Spleen (tissue), 11 donors: Measurements from ENCODE around the gene HMGCS1. TPM values are rescaled to one million over a fixed set of nuclear protein-coding genes. Genes with fewer than 3 reads are reported as not detected.

Source experiments
- DNase-seq: peaks from one replicate; pipeline ENCODE4 v3.0.0-alpha.2; 2020
- H3K27ac ChIP-seq, 8 donors: fragments of 200-600 bp; sonication (generic) in 7 of 8; 1 replicate in 4 of 8; 2 replicates in 4 of 8; pipeline versions ENCODE4 v1.5.0 to v1.8.0; 2016 to 2021; ENCODE audit warnings: inconsistent platforms in 4 of 8, mild to moderate bottlenecking in 4 of 8, moderate library complexity in 1 of 8
- H3K27me3 ChIP-seq, 7 donors: fragments of 200-600 bp; sonication (generic) in 6 of 7; replicated peaks in 1 of 7; 1 replicate in 4 of 7; 2 replicates in 3 of 7; pipeline versions ENCODE4 v1.5.0 to v1.8.0; 2016 to 2021; ENCODE audit warnings: inconsistent platforms in 3 of 7, mild to moderate bottlenecking in 1 of 7
- H3K36me3 ChIP-seq, 6 donors: fragments of 200-600 bp; sonication (generic) in 5 of 6; 1 replicate in 4 of 6; 2 replicates in 2 of 6; pipeline versions ENCODE4 v1.5.0 to v1.8.0; 2016 to 2021; ENCODE audit warnings: inconsistent platforms in 2 of 6
- H3K4me1 ChIP-seq, 6 donors: fragments of 200-600 bp; sonication (generic) in 5 of 6; 1 replicate in 3 of 6; 2 replicates in 3 of 6; pipeline versions ENCODE4 v1.5.0 to v1.8.0; 2016 to 2021; ENCODE audit warnings: inconsistent platforms in 3 of 6
- H3K4me3 ChIP-seq, 8 donors: fragments of 200-600 bp; sonication (generic) in 7 of 8; 1 replicate in 4 of 8; 2 replicates in 4 of 8; pipeline versions ENCODE4 v1.5.0 to v1.8.0; 2016 to 2021; ENCODE audit warnings: inconsistent platforms in 4 of 8, mild to moderate bottlenecking in 4 of 8, moderate library complexity in 2 of 8
- H3K9me3 ChIP-seq, 8 donors: fragments of 200-600 bp; sonication (generic) in 7 of 8; 1 replicate in 4 of 8; 2 replicates in 4 of 8; pipeline versions ENCODE4 v1.5.0 to v1.8.0; 2016 to 2021; ENCODE audit warnings: inconsistent platforms in 4 of 8
- POLR2A ChIP-seq, 3 donors: fragments of 450-650 bp; IDR thresholded peaks; one replicate each; pipeline ENCODE4 v1.5.1; 2017; ENCODE audit warnings: antibody characterized with exemption in 3 of 3, mild to moderate bottlenecking in 1 of 3
- POLR2AphosphoS5 ChIP-seq, 3 donors: sonication (generic); formaldehyde crosslinking; IDR thresholded peaks; one replicate each; pipeline ENCODE4 v1.5.1; 2017; ENCODE audit warnings: antibody characterized with exemption in 3 of 3
- WGBS, 5 donors: extraction: QIAGEN DNeasy Blood & Tissue Kit in 3 of 5; methylation state at CpG; one replicate each; pipeline versions ENCODE4 v1.1.5 to v1.1.7; 2013 to 2018; 5-methylcytosine and 5-hydroxymethylcytosine counted together
- intact Hi-C: fragments of 100-400 bp; cut with DNase I; formaldehyde crosslinking; loops from one replicate; pipeline ENCODE4 v1.15.0; 2023; ENCODE audit warnings: low total_unique reads
- polyA plus RNA-seq, 3 donors: library from polyadenylated mRNA; stranded (reverse); fragments of 200-250 nt; gene quantifications; one replicate each; pipeline ENCODE4 v1.2.1, GENCODE V29; 2013
- total RNA-seq, 7 donors: library from RNA; depleted of rRNA in 3 of 7; stranded (reverse); fragments of >200 nt in 3 of 7; fragmentation: NEBNext Ultra II Directional in 4 of 7; extraction: Animal tissue kit (Norgen Biotek cat#: 25700) in 4 of 7; gene quantifications; one replicate each; pipeline versions ENCODE4 v1.1.0 to v1.2.1, GENCODE V29; 2016 to 2021
- TF ChIP-seq, protein P1 (sequence below), 11 experiments: fragments of 200-600 bp in 7 of 11; fragments of 450-650 bp in 4 of 11; sonication (generic) in 4 of 11; IDR thresholded peaks in 8 of 11; conservative IDR thresholded peaks in 3 of 11; 1 replicate in 7 of 11; 2 replicates in 4 of 11; pipeline versions ENCODE4 v1.4.0 to v1.8.0; 2016 to 2021; ENCODE audit warnings: antibody characterized with exemption in 11 of 11, inconsistent platforms in 4 of 11, mild to moderate bottlenecking in 1 of 11
- donor health status: healthy with polysubstance abuse.
- donor health status: DM: no; HTN: no; CAD: no; lungs with moderate emphysema.
- donor health status: DM: no; HTN: no; CAD: no.
- donor health status: Bipolar disorder and iron deficiency.
- donor health status: healthy.
- donor health status: DM: no; HTN: no; CAD: no.
- donor health status: DM: yes; HTN: yes; CAD: no.

HMGCS1 gene
- total and polyA plus RNA-seq, 10 donors: 12.0 to 74.9 (median 22.4) TPM

DNA sequence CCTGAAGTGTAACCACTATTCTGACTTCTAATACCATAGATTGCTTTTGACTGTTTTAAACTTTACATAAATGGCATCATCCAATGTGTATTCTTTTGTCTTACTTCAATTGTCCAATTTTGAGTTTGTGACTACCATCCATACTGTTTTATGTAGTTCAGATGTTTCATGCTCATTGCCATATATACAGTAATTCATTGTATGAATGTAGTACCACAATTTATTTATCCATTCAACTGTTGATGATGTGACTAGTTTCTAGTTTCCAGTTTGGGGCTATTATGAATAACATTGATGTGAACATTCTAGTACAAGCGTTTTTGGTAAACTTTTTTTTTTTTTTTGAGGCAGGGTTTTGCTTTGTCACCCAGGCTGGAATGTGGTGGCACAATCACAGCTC is 55.1 kb downstream of the HMGCS1 start:
- Histone ChIP-seq H3K9me3 (peaks cover 0 to 6% (median 2%) of the 10 kb centered on the region in 8 donors), H3K4me3 (no peak overlapping the region), H3K4me1 (no peaks in the 10 kb centered on the region), H3K27ac (no peak overlapping the region), H3K36me3 (no peaks in the 10 kb centered on the region), H3K27me3 (no peaks in the 10 kb centered on the region)
- no peak for DNase-seq
- WGBS, 5 donors: 76 to 94% (median 82%) methylated on average over 1 of the region's 1 CpG
- TF ChIP-seq, protein P1, sequence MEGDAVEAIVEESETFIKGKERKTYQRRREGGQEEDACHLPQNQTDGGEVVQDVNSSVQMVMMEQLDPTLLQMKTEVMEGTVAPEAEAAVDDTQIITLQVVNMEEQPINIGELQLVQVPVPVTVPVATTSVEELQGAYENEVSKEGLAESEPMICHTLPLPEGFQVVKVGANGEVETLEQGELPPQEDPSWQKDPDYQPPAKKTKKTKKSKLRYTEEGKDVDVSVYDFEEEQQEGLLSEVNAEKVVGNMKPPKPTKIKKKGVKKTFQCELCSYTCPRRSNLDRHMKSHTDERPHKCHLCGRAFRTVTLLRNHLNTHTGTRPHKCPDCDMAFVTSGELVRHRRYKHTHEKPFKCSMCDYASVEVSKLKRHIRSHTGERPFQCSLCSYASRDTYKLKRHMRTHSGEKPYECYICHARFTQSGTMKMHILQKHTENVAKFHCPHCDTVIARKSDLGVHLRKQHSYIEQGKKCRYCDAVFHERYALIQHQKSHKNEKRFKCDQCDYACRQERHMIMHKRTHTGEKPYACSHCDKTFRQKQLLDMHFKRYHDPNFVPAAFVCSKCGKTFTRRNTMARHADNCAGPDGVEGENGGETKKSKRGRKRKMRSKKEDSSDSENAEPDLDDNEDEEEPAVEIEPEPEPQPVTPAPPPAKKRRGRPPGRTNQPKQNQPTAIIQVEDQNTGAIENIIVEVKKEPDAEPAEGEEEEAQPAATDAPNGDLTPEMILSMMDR (IDR thresholded peaks at IDR 0.05 in 8 of 11, conservative IDR thresholded peaks at IDR 0.05 in 3 of 11): no peak
- TF ChIP-seq POLR2A (IDR thresholded peaks at IDR 0.05): no peak
- no peak for TF ChIP-seq POLR2AphosphoS5 (IDR thresholded peaks at IDR 0.05)
- intact Hi-C loops: no loop called here

GRCh38 chr5:43256261-43256966 is 56.8 kb downstream of the HMGCS1 start:
- no peaks in the 10 kb centered on the region for H3K27me3 ChIP-seq
- no peaks in the 10 kb centered on the region for H3K36me3 ChIP-seq
- no peak overlapping the region for H3K4me3 ChIP-seq
- no peak for DNase-seq
- intact Hi-C loops: no loop called here
- 59 to 67% (median 60%) methylated on average over 2 of the region's 2 CpGs for WGBS, 5 donors
- no peaks in the 10 kb centered on the region for H3K9me3 ChIP-seq
- no peak overlapping the region for H3K27ac ChIP-seq
- TF ChIP-seq POLR2AphosphoS5 (IDR thresholded peaks at IDR 0.05) (no peak), POLR2A (IDR thresholded peaks at IDR 0.05) (no peak)
- TF ChIP-seq, protein P1 (IDR thresholded peaks at IDR 0.05 in 8 of 11, conservative IDR thresholded peaks at IDR 0.05 in 3 of 11): no peak
- no peaks in the 10 kb centered on the region for H3K4me1 ChIP-seq

GRCh38 chr5:43255704-43256103 is 57.5 kb downstream of the HMGCS1 start:
- WGBS, 5 donors: 70 to 89% (median 81%) methylated on average over 2 of the region's 2 CpGs
- intact Hi-C loops: no loop called here
- H3K27ac ChIP-seq: no peak overlapping the region
- no peaks in the 10 kb centered on the region for H3K36me3 ChIP-seq
- H3K9me3 ChIP-seq: no peaks in the 10 kb centered on the region
- H3K4me3 ChIP-seq: no peak overlapping the region
- no peaks in the 10 kb centered on the region for H3K4me1 ChIP-seq
- H3K27me3 ChIP-seq: no peaks in the 10 kb centered on the region
- DNase-seq: no peak
- TF ChIP-seq POLR2A (IDR thresholded peaks at IDR 0.05): no peak
- TF ChIP-seq, protein P1 (IDR thresholded peaks at IDR 0.05 in 8 of 11, conservative IDR thresholded peaks at IDR 0.05 in 3 of 11): no peak
- no peak for TF ChIP-seq POLR2AphosphoS5 (IDR thresholded peaks at IDR 0.05)

- Histone ChIP-seq H3K27me3 (no peaks in the 10 kb centered on the region), H3K4me3 (no peak overlapping the region), H3K27ac (no peak overlapping the region), H3K4me1 (no peaks in the 10 kb centered on the region), H3K9me3 (no peaks in the 10 kb centered on the region), H3K36me3 (no peaks in the 10 kb centered on the region)
- WGBS, 5 donors: 82 to 89% (median 86%) methylated on average over 5 of the region's 5 CpGs
- intact Hi-C loops: no loop called here
- DNase-seq: no peak
- TF ChIP-seq POLR2AphosphoS5 (IDR thresholded peaks at IDR 0.05) (no peak), POLR2A (IDR thresholded peaks at IDR 0.05) (no peak)
- TF ChIP-seq, protein P1 (IDR thresholded peaks at IDR 0.05 in 8 of 11, conservative IDR thresholded peaks at IDR 0.05 in 3 of 11): no peak
These were observed 61.5 kb downstream of the HMGCS1 start for GRCh38 chr5:43251754-43252153.
